Keratinocyte (primary cell): ENCODE results near the gene LAT. TPM values are rescaled to one million over a fixed set of nuclear protein-coding genes. Genes with fewer than 3 reads are reported as not detected.

ENCODE experiments used
- DNase-seq: peaks from one replicate; pipeline ENCODE4 v3.0.0-alpha.2; 2011; ENCODE audit warnings: low read depth, missing footprints, low spot score
- FAIRE-seq: peaks from 2 replicates; lab custom pipeline; 2011; peaks lifted over from hg19 to GRCh38; lab: Jason Lieb, UNC
- H2AFZ ChIP-seq: 2 replicates; pipeline ENCODE4 v1.6.0; 2012; ENCODE audit warnings: low read length, control low read depth, inconsistent platforms; ENCODE audit not compliant: control insufficient read depth
- H3K27ac ChIP-seq: 2 replicates; pipeline ENCODE4 v1.5.1; 2011; ENCODE audit warnings: low read length; ENCODE audit not compliant: control insufficient read depth, insufficient read depth
- H3K27me3 ChIP-seq: 3 replicates; pipeline ENCODE4 v1.6.0; 2011; ENCODE audit warnings: low read length; ENCODE audit not compliant: control insufficient read depth, insufficient read depth; ENCODE audit errors: extremely low read depth
- H3K36me3 ChIP-seq, 2 experiments: 2 replicates in 1 of 2; 3 replicates in 1 of 2; pipeline ENCODE4 v1.5.1; 2011; ENCODE audit warnings: low read length in 2 of 2, mild to moderate bottlenecking in 1 of 2; ENCODE audit not compliant: control insufficient read depth in 2 of 2, insufficient read depth in 2 of 2; ENCODE audit errors: extremely low read depth in 1 of 2
- H3K4me1 ChIP-seq: 3 replicates; pipeline ENCODE4 v1.5.1; 2011; ENCODE audit warnings: low read length; ENCODE audit not compliant: control insufficient read depth, insufficient read depth; ENCODE audit errors: extremely low read depth
- H3K4me2 ChIP-seq: 3 replicates; pipeline ENCODE4 v1.6.0; 2011; ENCODE audit warnings: low read depth, low read length; ENCODE audit not compliant: control insufficient read depth, insufficient read depth; ENCODE audit errors: extremely low read depth
- H3K4me3 ChIP-seq, 3 experiments: fragments of 200-600 bp in 1 of 3; sonication (generic) in 1 of 3; 2 replicates in 2 of 3; 3 replicates in 1 of 3; pipeline ENCODE4 v1.5.1; 2011 to 2016; ENCODE audit warnings: low read length in 3 of 3, mild to moderate bottlenecking in 3 of 3, control low read depth in 2 of 3, inconsistent platforms in 1 of 3, low read depth in 1 of 3, mixed read lengths in 1 of 3, mixed run types in 1 of 3, moderate library complexity in 1 of 3; ENCODE audit not compliant: control insufficient read depth in 2 of 3, insufficient read depth in 2 of 3; ENCODE audit errors: extremely low read depth in 1 of 3
- H3K79me2 ChIP-seq: 2 replicates; pipeline ENCODE4 v1.6.0; 2012; ENCODE audit warnings: low read length; ENCODE audit not compliant: control insufficient read depth, insufficient read depth
- H3K9ac ChIP-seq: 3 replicates; pipeline ENCODE4 v1.6.0; 2011; ENCODE audit warnings: low read length; ENCODE audit not compliant: control insufficient read depth, insufficient read depth; ENCODE audit errors: extremely low read depth
- H3K9me1 ChIP-seq: 3 replicates; pipeline ENCODE4 v1.6.0; 2011; ENCODE audit warnings: low read length; ENCODE audit not compliant: control insufficient read depth, insufficient read depth; ENCODE audit errors: extremely low read depth
- H3K9me3 ChIP-seq: 2 replicates; pipeline ENCODE4 v1.5.1; 2012; ENCODE audit warnings: low read depth, low read length; ENCODE audit not compliant: control insufficient read depth
- H4K20me1 ChIP-seq: 3 replicates; pipeline ENCODE4 v1.6.0; 2011; ENCODE audit warnings: low read length; ENCODE audit not compliant: control insufficient read depth, insufficient read depth; ENCODE audit errors: extremely low read depth
- CTCF ChIP-seq, 3 experiments: IDR thresholded peaks in 1 of 3; conservative IDR thresholded peaks in 1 of 3; optimal IDR thresholded peaks in 1 of 3; 2 replicates in 2 of 3; 3 replicates in 1 of 3; pipeline versions ENCODE3 to v1.5.1; 2011; ENCODE audit warnings: low read length in 3 of 3, mild to moderate bottlenecking in 3 of 3, moderate library complexity in 2 of 3, control low read depth in 1 of 3, inconsistent platforms in 1 of 3; ENCODE audit not compliant: insufficient read depth in 2 of 3; ENCODE audit errors: extremely low read depth in 1 of 3
- EZH2 ChIP-seq: IDR thresholded peaks from one replicate; pipeline ENCODE4 v1.6.1; 2012; ENCODE audit warnings: inconsistent platforms, mild to moderate bottlenecking, low read length, moderate library complexity
- dilution Hi-C: fragments of 300-500 bp; cut with MboI; formaldehyde crosslinking; loops from one replicate; pipeline ENCODE4 v1.7.0; 2020; ENCODE audit warnings: low sequenced_read_pairs; ENCODE audit not compliant: extremely low pct_ligation_motif_present
- polyA plus RNA-seq, 5 experiments: library from polyadenylated mRNA; depleted of rRNA in 3 of 5; stranded (reverse) in 3 of 5; stranded (forward) in 1 of 5; unstranded in 1 of 5; fragments of >200 nt; gene quantifications; 1 replicate in 1 of 5; 2 replicates in 3 of 5; 3 replicates in 1 of 5; pipeline versions ENCODE4 v1.2.1 to v1.2.3, GENCODE V29; 2011 to 2012; ENCODE audit warnings: missing spikeins in 2 of 5, low read depth in 1 of 5, low replicate concordance in 1 of 5

LAT gene
- polyA plus RNA-seq, 1 donor (not counting 4 experiments of a cell fraction or from before 2014, with no cell fraction given): 1.2 TPM

GRCh38 chr16:28982418-28982817 lies 2.4 kb upstream of the LAT start:
- Histone ChIP-seq H3K9me3 (peaks cover 1% of the 10 kb centered on the region), H3K9me1 (no peaks in the 10 kb centered on the region), H3K4me2 (no peak overlapping the region), H3K27me3 (no peaks in the 10 kb centered on the region), H3K27ac (no peak overlapping the region), H2AFZ (no peak overlapping the region), H3K79me2 (peaks cover 5% of the 10 kb centered on the region), H3K36me3 (peaks cover 27 to 29% of the 10 kb centered on the region in 2 experiments), H3K4me1 (no peaks in the 10 kb centered on the region), H3K9ac (no peak overlapping the region), H4K20me1 (no peaks in the 10 kb centered on the region), H3K4me3 (no peak overlapping the region)
- TF ChIP-seq CTCF (optimal IDR thresholded peaks at IDR 0.05 in 1 of 3, IDR thresholded peaks at IDR 0.05 in 1 of 3, conservative IDR thresholded peaks at IDR 0.05 in 1 of 3; ENCODE audit: extremely low read depth in 1 of 3, insufficient read depth in 2 of 3, low read length in 3 of 3) (no peak), EZH2 (no peak)
- FAIRE-seq: no peak
- DNase-seq: no peak
- dilution Hi-C loops: no loop called here

- H3K27ac ChIP-seq: no peak overlapping the region
- no peaks in the 10 kb centered on the region for H3K9me1 ChIP-seq
- H2AFZ ChIP-seq: no peak overlapping the region
- no peaks in the 10 kb centered on the region for H3K4me1 ChIP-seq
- DNase-seq: no peak
- FAIRE-seq: no peak
- no peak overlapping the region for H3K4me3 ChIP-seq
- TF ChIP-seq EZH2 (no peak), CTCF (optimal IDR thresholded peaks at IDR 0.05 in 1 of 3, IDR thresholded peaks at IDR 0.05 in 1 of 3, conservative IDR thresholded peaks at IDR 0.05 in 1 of 3; ENCODE audit: extremely low read depth in 1 of 3, insufficient read depth in 2 of 3, low read length in 3 of 3) (no peak)
- no peaks in the 10 kb centered on the region for H4K20me1 ChIP-seq
- no peaks in the 10 kb centered on the region for H3K27me3 ChIP-seq
- H3K9me3 ChIP-seq: peaks cover 1% of the 10 kb centered on the region
- no peak overlapping the region for H3K9ac ChIP-seq
- no peak overlapping the region for H3K4me2 ChIP-seq
- peaks cover 22 to 31% of the 10 kb centered on the region in 2 experiments for H3K36me3 ChIP-seq
- peaks cover 1% of the 10 kb centered on the region for H3K79me2 ChIP-seq
- dilution Hi-C loops: no loop called here
Observed at GRCh38 chr16:28982949-28983348, 1.9 kb upstream of the LAT start.
